Brain pericyte (primary cell): ENCODE results near the gene LCE3C.
"Not testable (repeated sequence)": the region's sequence is repeated elsewhere in the genome, so short reads cannot be mapped to it uniquely, and the experiment has no call there.

Experiments
- DNase-seq: peaks from one replicate; pipeline ENCODE4 v3.0.0-alpha.2; 2012; ENCODE audit warnings: low read depth, low spot score

LCE3C gene

GRCh38 chr1:152599934-152600333 lies at the start of gene LCE3C:
Gene LCE3C, plus strand, starts transcription at chr1:152600234. Its CDS starts 498 bp downstream, at chr1:152600732.
- DNase-seq, result no peak

- DNase-seq, result no peak
Measured at GRCh38 chr1:152565115-152565514, 34.9 kb upstream of the LCE3C start.

GRCh38 chr1:152565535-152566215 lies 34.4 kb upstream of the LCE3C start:
- no peak for DNase-seq

- DNase-seq, result no peak
Measured at GRCh38 chr1:152566681-152567080, 33.4 kb upstream of the LCE3C start, which contains the start of gene LCE3E. Gene LCE3E, minus strand, starts transcription at chr1:152566780. Its CDS starts 572 bp downstream, at chr1:152566208.

GRCh38 chr1:152577168-152577567 lies 22.9 kb upstream of the LCE3C start:
- no peak for DNase-seq

GRCh38 chr1:152579526-152579925 lies 20.5 kb upstream of the LCE3C start:
- DNase-seq, result not testable (repeated sequence)

GRCh38 chr1:152580433-152580832 lies 19.6 kb upstream of the LCE3C start, which contains the start of gene LCE3D:
Gene LCE3D, minus strand, starts transcription at chr1:152580516. Its CDS starts 580 bp downstream, at chr1:152579936.
- no peak for DNase-seq

GRCh38 chr1:152582647-152583046 lies 17.4 kb upstream of the LCE3C start:
- no peak for DNase-seq

- DNase-seq, result no peak
Measured at GRCh38 chr1:152585586-152585985, 14.4 kb upstream of the LCE3C start.

- DNase-seq, result no peak
Measured at GRCh38 chr1:152596986-152597385, 3.0 kb upstream of the LCE3C start.

GRCh38 chr1:152613511-152613910 lies 13.5 kb downstream of the LCE3C start, which contains the start of gene LCE3B:
Gene LCE3B, plus strand, starts transcription at chr1:152613811. Its CDS starts 0 bp downstream, at chr1:152613811.
- no peak for DNase-seq

GRCh38 chr1:152621993-152622392 lies 22.0 kb downstream of the LCE3C start:
- no peak for DNase-seq

- no peak for DNase-seq
Measured at GRCh38 chr1:152622803-152623202, 22.8 kb downstream of the LCE3C start, which contains the start of gene LCE3A. Gene LCE3A, minus strand, starts transcription at chr1:152623103. Its CDS starts 0 bp downstream, at chr1:152623103.

GRCh38 chr1:152623203-152623844 lies 23.3 kb downstream of the LCE3C start:
- DNase-seq, result no peak

- no peak for DNase-seq
Measured at GRCh38 chr1:152626744-152627143, 26.7 kb downstream of the LCE3C start.

- no peak for DNase-seq
Measured at GRCh38 chr1:152630596-152630995, 30.6 kb downstream of the LCE3C start.

GRCh38 chr1:152640351-152640750 lies 40.3 kb downstream of the LCE3C start:
- DNase-seq, result no peak

GRCh38 chr1:152643945-152644344 lies 43.9 kb downstream of the LCE3C start:
- no peak for DNase-seq

- DNase-seq, result no peak
Measured at GRCh38 chr1:152645146-152645545, 45.1 kb downstream of the LCE3C start.

- no peak for DNase-seq
Measured at GRCh38 chr1:152646656-152647055, 46.6 kb downstream of the LCE3C start.
